ENCODE results near the gene ISL2.

GRCh38 chr15:76310475-76311099 lies 26.0 kb upstream of the ISL2 start:
- TF ChIP-seq ZNF274 (IDR thresholded peaks at IDR 0.05; ENCODE audit: low read depth, low read length) (no peak), SUZ12 (IDR thresholded peaks at IDR 0.05; ENCODE audit: extremely low read depth, insufficient read depth, insufficient read length) (no peak)
